Gastroesophageal sphincter (tissue), 3 donors: ENCODE results near the gene PIGL.

Experiments used
- POLR2A ChIP-seq, 2 donors: fragments of 450-650 bp; IDR thresholded peaks; one replicate each; pipeline ENCODE4 v1.6.1; 2017; ENCODE audit warnings: antibody characterized with exemption in 2 of 2, mild to moderate bottlenecking in 2 of 2, moderate library complexity in 1 of 2
- TF ChIP-seq, protein P1 (sequence below), 4 experiments: fragments of 200-600 bp in 2 of 4; fragments of 450-650 bp in 2 of 4; sonication (generic) in 1 of 4; IDR thresholded peaks; one replicate each; pipeline ENCODE4 v1.5.1; 2017 to 2019; ENCODE audit warnings: antibody characterized with exemption in 4 of 4, mild to moderate bottlenecking in 2 of 4, moderate library complexity in 2 of 4

- TF ChIP-seq, protein P1, sequence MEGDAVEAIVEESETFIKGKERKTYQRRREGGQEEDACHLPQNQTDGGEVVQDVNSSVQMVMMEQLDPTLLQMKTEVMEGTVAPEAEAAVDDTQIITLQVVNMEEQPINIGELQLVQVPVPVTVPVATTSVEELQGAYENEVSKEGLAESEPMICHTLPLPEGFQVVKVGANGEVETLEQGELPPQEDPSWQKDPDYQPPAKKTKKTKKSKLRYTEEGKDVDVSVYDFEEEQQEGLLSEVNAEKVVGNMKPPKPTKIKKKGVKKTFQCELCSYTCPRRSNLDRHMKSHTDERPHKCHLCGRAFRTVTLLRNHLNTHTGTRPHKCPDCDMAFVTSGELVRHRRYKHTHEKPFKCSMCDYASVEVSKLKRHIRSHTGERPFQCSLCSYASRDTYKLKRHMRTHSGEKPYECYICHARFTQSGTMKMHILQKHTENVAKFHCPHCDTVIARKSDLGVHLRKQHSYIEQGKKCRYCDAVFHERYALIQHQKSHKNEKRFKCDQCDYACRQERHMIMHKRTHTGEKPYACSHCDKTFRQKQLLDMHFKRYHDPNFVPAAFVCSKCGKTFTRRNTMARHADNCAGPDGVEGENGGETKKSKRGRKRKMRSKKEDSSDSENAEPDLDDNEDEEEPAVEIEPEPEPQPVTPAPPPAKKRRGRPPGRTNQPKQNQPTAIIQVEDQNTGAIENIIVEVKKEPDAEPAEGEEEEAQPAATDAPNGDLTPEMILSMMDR (IDR thresholded peaks at IDR 0.05) = no peak
- no peak for TF ChIP-seq POLR2A (IDR thresholded peaks at IDR 0.05)
Observed at GRCh38 chr17:16351831-16352230, 134.8 kb downstream of the PIGL start.
